Measurements from ENCODE around the gene TBPL2.

- no peak for TF ChIP-seq ELF4 (IDR thresholded peaks at IDR 0.05)
- no peak for TF ChIP-seq BHLHE40 (IDR thresholded peaks at IDR 0.05; ENCODE audit: borderline replicate concordance)
- TF ChIP-seq L3MBTL2 (conservative IDR thresholded peaks at IDR 0.05), result no peak
- TF ChIP-seq SP1 (IDR thresholded peaks at IDR 0.05), result no peak
- TF ChIP-seq CTBP1 (IDR thresholded peaks at IDR 0.05; ENCODE audit: borderline replicate concordance), result no peak
- TF ChIP-seq LEF1 (IDR thresholded peaks at IDR 0.05; ENCODE audit: borderline replicate concordance), result no peak
- no peak for TF ChIP-seq TARDBP (IDR thresholded peaks at IDR 0.05)
- TF ChIP-seq FOXA1 (IDR thresholded peaks at IDR 0.05), result no peak
- TF ChIP-seq NFRKB (IDR thresholded peaks at IDR 0.05), result no peak
- TF ChIP-seq SUZ12 (IDR thresholded peaks at IDR 0.05), result no peak
- no peak for TF ChIP-seq HDGF (IDR thresholded peaks at IDR 0.05; ENCODE audit: borderline replicate concordance)
- no peak for TF ChIP-seq ZNF384 (IDR thresholded peaks at IDR 0.05)
- no peak for TF ChIP-seq FOXM1 (IDR thresholded peaks at IDR 0.05; ENCODE audit: borderline replicate concordance)
- no peak for TF ChIP-seq PKNOX1 (IDR thresholded peaks at IDR 0.05)
Observed at GRCh38 chr14:55373784-55374705, 66.4 kb downstream of the TBPL2 start.

Data from HEK293T (cell line).